ENCODE data around the gene ARAP3.
"Not testable (repeated sequence)": the region's sequence is repeated elsewhere in the genome, so short reads cannot be mapped to it uniquely, and the experiment has no call there.

Gene ARAP3

DNA sequence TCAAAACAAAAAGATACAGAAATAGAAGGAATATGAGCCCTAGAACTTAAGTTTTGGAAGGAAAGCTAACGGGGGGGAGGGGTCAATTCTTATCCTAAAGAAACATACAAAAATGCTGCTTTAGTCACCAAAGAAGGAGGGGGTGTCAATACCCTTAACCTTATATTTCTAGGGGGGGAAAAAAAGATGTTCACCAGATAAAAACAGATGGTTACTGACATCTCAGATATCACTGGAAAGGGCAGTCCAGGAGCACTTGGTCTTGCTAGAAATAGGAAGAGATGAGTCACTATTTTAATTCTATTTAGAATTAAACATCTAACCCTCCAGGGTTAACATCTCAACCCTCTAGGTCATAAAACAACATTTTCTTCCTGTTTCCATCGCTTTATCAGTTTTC lies 64.9 kb downstream of the ARAP3 start:
- DNase-seq (ENCODE audit: low read depth) = no peak
- no peak for TF ChIP-seq CTCF (IDR thresholded peaks at IDR 0.05; ENCODE audit: low read depth, low read length, missing control alignments)
- in situ Hi-C loops (cut with HindIII; ENCODE audit: low sequenced_read_pairs) = no loop called here
- H3K4me3 ChIP-seq (ENCODE audit: low read depth, low read length) = peak overlapping the region; percentile 86

DNA sequence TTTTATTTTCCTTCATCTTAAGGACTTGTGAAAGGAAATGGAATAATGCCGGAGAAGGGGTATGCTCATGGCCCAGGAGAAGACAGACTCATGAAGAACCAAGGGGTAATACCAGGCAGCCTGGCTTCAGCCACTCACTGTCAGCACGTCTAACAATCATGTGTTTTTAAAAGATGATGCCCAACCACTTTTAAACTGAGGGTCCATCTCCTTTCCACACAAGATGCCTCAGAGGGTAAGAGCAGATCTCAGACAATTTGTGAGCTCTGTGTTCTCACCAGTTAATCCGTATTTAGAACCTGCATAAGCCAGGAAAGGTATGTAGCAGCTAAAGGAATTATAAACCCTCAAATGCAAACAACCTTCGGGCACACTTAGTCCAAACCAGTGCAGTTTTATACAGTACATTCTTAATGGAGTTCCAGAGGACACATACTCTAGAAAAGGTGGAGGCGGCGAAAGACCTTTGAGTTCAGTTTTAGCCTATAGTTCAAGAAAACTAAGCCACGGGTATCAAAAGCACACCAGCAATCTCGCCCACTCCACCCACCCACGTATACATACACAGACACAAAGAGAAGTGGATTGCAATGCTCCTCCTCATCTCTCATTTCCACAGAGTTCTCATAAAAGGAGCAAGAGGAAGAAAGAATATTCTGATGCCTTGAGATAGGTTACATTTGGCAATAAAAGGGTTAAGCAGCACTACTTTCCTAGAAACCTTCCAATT lies 65.9 kb downstream of the ARAP3 start:
- in situ Hi-C loops (cut with HindIII; ENCODE audit: low sequenced_read_pairs) = no loop called here
- no peak for TF ChIP-seq CTCF (IDR thresholded peaks at IDR 0.05; ENCODE audit: low read depth, low read length, missing control alignments)
- no peak overlapping the region for H3K4me3 ChIP-seq (ENCODE audit: low read depth, low read length)
- no peak for DNase-seq (ENCODE audit: low read depth)

- TF ChIP-seq CTCF (IDR thresholded peaks at IDR 0.05; ENCODE audit: low read depth, low read length, missing control alignments) = no peak
Measured at GRCh38 chr5:141613344-141613743, 68.7 kb downstream of the ARAP3 start.

GRCh38 chr5:141611289-141611688 lies 70.7 kb downstream of the ARAP3 start:
- in situ Hi-C loops (cut with HindIII; ENCODE audit: low sequenced_read_pairs) = no loop called here
- H3K4me3 ChIP-seq (ENCODE audit: low read depth, low read length) = no peak overlapping the region
- DNase-seq (ENCODE audit: low read depth) = no peak
- no peak for TF ChIP-seq CTCF (IDR thresholded peaks at IDR 0.05; ENCODE audit: low read depth, low read length, missing control alignments)

More at GRCh38 chr5:141613344-141613743, 68.7 kb downstream of the ARAP3 start:
- H3K4me3 ChIP-seq (ENCODE audit: low read depth, low read length) = no peak overlapping the region
- DNase-seq (ENCODE audit: low read depth) = no peak
- in situ Hi-C loops (cut with HindIII; ENCODE audit: low sequenced_read_pairs) = no loop called here

- H3K4me3 ChIP-seq (ENCODE audit: low read depth, low read length); DNase-seq (ENCODE audit: low read depth); in situ Hi-C loops (cut with HindIII; ENCODE audit: low sequenced_read_pairs): not testable (repeated sequence)
Measured at GRCh38 chr5:141609921-141610320, 72.1 kb downstream of the ARAP3 start.

- in situ Hi-C loops (cut with HindIII; ENCODE audit: low sequenced_read_pairs) = no loop called here
- TF ChIP-seq CTCF (IDR thresholded peaks at IDR 0.05; ENCODE audit: low read depth, low read length, missing control alignments) = no peak
- H3K4me3 ChIP-seq (ENCODE audit: low read depth, low read length) = no peak overlapping the region
- no peak for DNase-seq (ENCODE audit: low read depth)
Measured at GRCh38 chr5:141609044-141609443, 73.0 kb downstream of the ARAP3 start.

DNA sequence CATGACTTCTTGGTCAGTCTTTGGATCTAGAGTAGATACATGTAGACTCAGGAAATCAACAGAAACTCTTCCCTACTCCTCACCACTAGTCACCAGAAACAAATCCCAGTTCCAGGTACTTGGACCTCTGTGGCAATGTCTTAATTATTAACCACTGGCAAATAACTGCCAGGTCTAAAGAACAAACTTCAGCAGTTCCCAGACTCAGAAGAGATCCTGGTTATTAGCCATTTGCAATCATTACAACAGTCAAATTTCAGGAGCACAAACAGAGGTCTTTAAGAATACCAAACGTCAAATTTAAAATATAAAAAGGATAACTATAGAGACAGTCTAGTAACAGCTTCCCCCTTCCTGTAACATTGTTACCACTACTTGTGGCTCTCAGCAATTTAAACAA lies 73.5 kb downstream of the ARAP3 start:
- H3K4me3 ChIP-seq (ENCODE audit: low read depth, low read length) = no peak overlapping the region
- no peak for DNase-seq (ENCODE audit: low read depth)
- in situ Hi-C loops (cut with HindIII; ENCODE audit: low sequenced_read_pairs) = no loop called here
- TF ChIP-seq CTCF (IDR thresholded peaks at IDR 0.05; ENCODE audit: low read depth, low read length, missing control alignments) = no peak

All from astrocyte of the cerebellum (primary cell).